Kidney (tissue), 14 donors: ENCODE results near the gene TAGAP. TPM values are rescaled to one million over a fixed set of nuclear protein-coding genes. Genes with fewer than 3 reads are reported as not detected.

Experiments used
- DNase-seq, 5 donors: peaks; one replicate each; pipeline ENCODE4 v3.0.0-alpha.2; 2013 to 2020
- FAIRE-seq: peaks from 2 replicates; lab custom pipeline; 2012; peaks lifted over from hg19 to GRCh38; lab: Jason Lieb, UNC
- H3K27ac ChIP-seq, 2 donors: one replicate each; pipeline ENCODE4 v1.7.0; 2013; ENCODE audit warnings: low read depth in 2 of 2, low read length in 2 of 2, inconsistent platforms in 1 of 2
- H3K27me3 ChIP-seq: one replicate; pipeline ENCODE4 v1.7.1; 2013; ENCODE audit warnings: low read length, inconsistent platforms; ENCODE audit not compliant: control insufficient read depth, insufficient read depth
- H3K36me3 ChIP-seq, 3 donors: one replicate each; pipeline versions ENCODE4 v1.7.0 to v1.7.1; 2013; ENCODE audit warnings: low read length in 3 of 3, control low read depth in 1 of 3, inconsistent platforms in 1 of 3; ENCODE audit not compliant: insufficient read depth in 3 of 3, control insufficient read depth in 2 of 3
- H3K4me1 ChIP-seq, 3 donors: one replicate each; pipeline versions ENCODE4 v1.7.0 to v1.7.1; 2013; ENCODE audit warnings: low read length in 3 of 3, inconsistent platforms in 1 of 3, low read depth in 1 of 3; ENCODE audit not compliant: control insufficient read depth in 2 of 3, insufficient read depth in 2 of 3
- H3K4me3 ChIP-seq, 3 donors: one replicate each; pipeline versions ENCODE4 v1.7.0 to v1.8.1; 2013; ENCODE audit warnings: low read length in 3 of 3, control low read depth in 1 of 3, inconsistent platforms in 1 of 3
- H3K9ac ChIP-seq, 3 donors: one replicate each; pipeline versions ENCODE4 v1.7.0 to v1.7.1; 2013; ENCODE audit warnings: low read length in 3 of 3, control low read depth in 1 of 3, inconsistent platforms in 1 of 3
- H3K9me3 ChIP-seq, 3 donors: one replicate each; pipeline versions ENCODE4 v1.7.0 to v1.7.1; 2013; ENCODE audit warnings: low read length in 3 of 3, control low read depth in 1 of 3, inconsistent platforms in 1 of 3; ENCODE audit not compliant: control insufficient read depth in 2 of 3, insufficient read depth in 1 of 3
- CTCF ChIP-seq: IDR thresholded peaks from 3 replicates; pipeline ENCODE4 v1.5.1; 2012; ENCODE audit warnings: mild to moderate bottlenecking, moderate library complexity, borderline replicate concordance; ENCODE audit not compliant: insufficient read depth; ENCODE audit errors: extremely low read depth
- intact Hi-C: fragments of 100-400 bp; cut with DNase I; formaldehyde crosslinking; loops from one replicate; pipeline ENCODE4 v1.11.1; 2022
- polyA plus RNA-seq: library from polyadenylated mRNA; stranded (reverse); fragments of 350-450 nt; fragmentation: Illumina TruSeq; extraction: RNeasy Lipid Tissue Mini Kit (QIAGEN cat#74804); gene quantifications from one replicate; pipeline ENCODE4 v1.2.3, GENCODE V29; 2014; ENCODE audit warnings: low read depth, low replicate concordance; ENCODE audit not compliant: insufficient read depth
- total RNA-seq: library from RNA; stranded (reverse); fragmentation: NEBNext Ultra II Directional; extraction: Animal tissue kit (Norgen Biotek cat#: 25700); gene quantifications from one replicate; pipeline ENCODE4 v1.2.1, GENCODE V29; 2021
- donor health status: control.
- donor health status: control.
- donor health status: control.
- donor health status: control.
- donor health status: control.
- donor health status: DM: yes; HTN: yes; CAD: no.
- donor health status: Normal renal cell carcinoma (clear cell type).

The TAGAP gene
- total and polyA plus RNA-seq, 2 donors from 2014 or later, result 0.45 to 8.8 TPM

GRCh38 chr6:159056899-159057298, 12.1 kb upstream of the TAGAP start:
- no peak overlapping the region for H3K9ac ChIP-seq
- no peak overlapping the region for H3K27ac ChIP-seq
- no peaks in the 10 kb centered on the region for H3K27me3 ChIP-seq
- no peaks in the 10 kb centered on the region for H3K4me1 ChIP-seq
- no peak overlapping the region for H3K4me3 ChIP-seq
- intact Hi-C loops, result no loop called here
- no peaks in the 10 kb centered on the region for H3K9me3 ChIP-seq
- DNase-seq, result no peak
- no peaks in the 10 kb centered on the region for H3K36me3 ChIP-seq
- no peak for FAIRE-seq
- TF ChIP-seq CTCF, result no peak

GRCh38 chr6:159056432-159056831, 11.6 kb upstream of the TAGAP start:
- Histone ChIP-seq H3K36me3 (no peaks in the 10 kb centered on the region), H3K4me1 (no peaks in the 10 kb centered on the region), H3K9ac (no peak overlapping the region), H3K4me3 (no peak overlapping the region), H3K9me3 (no peaks in the 10 kb centered on the region), H3K27ac (no peak overlapping the region), H3K27me3 (no peaks in the 10 kb centered on the region)
- no peak for TF ChIP-seq CTCF
- DNase-seq (no peak), FAIRE-seq (no peak)
- intact Hi-C loops, result no loop called here

GRCh38 chr6:159056003-159056402, 11.2 kb upstream of the TAGAP start:
- H3K4me1 ChIP-seq, result no peaks in the 10 kb centered on the region
- DNase-seq (no peak), FAIRE-seq (no peak)
- no peaks in the 10 kb centered on the region for H3K36me3 ChIP-seq
- H3K9me3 ChIP-seq, result no peaks in the 10 kb centered on the region
- H3K27ac ChIP-seq, result no peak overlapping the region
- H3K27me3 ChIP-seq, result no peaks in the 10 kb centered on the region
- TF ChIP-seq CTCF, result no peak
- no peak overlapping the region for H3K4me3 ChIP-seq
- intact Hi-C loops, result no loop called here
- H3K9ac ChIP-seq, result no peak overlapping the region

- H3K9me3 ChIP-seq, result no peaks in the 10 kb centered on the region
- H3K9ac ChIP-seq, result no peak overlapping the region
- intact Hi-C loops, result no loop called here
- H3K4me3 ChIP-seq, result no peak overlapping the region
- no peaks in the 10 kb centered on the region for H3K27me3 ChIP-seq
- no peak for DNase-seq
- H3K36me3 ChIP-seq, result no peaks in the 10 kb centered on the region
- no peak for FAIRE-seq
- no peak for TF ChIP-seq CTCF
- no peaks in the 10 kb centered on the region for H3K4me1 ChIP-seq
- H3K27ac ChIP-seq, result no peak overlapping the region
These were observed 9.1 kb upstream of the TAGAP start for GRCh38 chr6:159053781-159054398.
